ENCODE data around the gene MYLK.

Gene MYLK

GRCh38 chr3:123877466-123877865 is 6.7 kb downstream of the MYLK start:
- H3K4me3 ChIP-seq (ENCODE audit: low read length), result no peak overlapping the region
- TF ChIP-seq CTCF (conservative IDR thresholded peaks at IDR 0.05; ENCODE audit: low read length), result no peak
- DNase-seq (ENCODE audit: low read depth), result no peak

GRCh38 chr3:123876858-123877257 is 7.3 kb downstream of the MYLK start:
- no peak for DNase-seq (ENCODE audit: low read depth)
- peak; percentile 21 for TF ChIP-seq CTCF (conservative IDR thresholded peaks at IDR 0.05; ENCODE audit: low read length)
- no peak overlapping the region for H3K4me3 ChIP-seq (ENCODE audit: low read length)

GRCh38 chr3:123872621-123873020 is 11.5 kb downstream of the MYLK start:
- no peak overlapping the region for H3K4me3 ChIP-seq (ENCODE audit: low read length)
- no peak for DNase-seq (ENCODE audit: low read depth)
- TF ChIP-seq CTCF (conservative IDR thresholded peaks at IDR 0.05; ENCODE audit: low read length), result no peak

- TF ChIP-seq CTCF (conservative IDR thresholded peaks at IDR 0.05; ENCODE audit: low read length), result no peak
- no peak overlapping the region for H3K4me3 ChIP-seq (ENCODE audit: low read length)
- no peak for DNase-seq (ENCODE audit: low read depth)
Observed at GRCh38 chr3:123871946-123872345, 12.2 kb downstream of the MYLK start.

- no peak overlapping the region for H3K4me3 ChIP-seq (ENCODE audit: low read length)
- no peak for TF ChIP-seq CTCF (conservative IDR thresholded peaks at IDR 0.05; ENCODE audit: low read length)
- peak; percentile 35 for DNase-seq (ENCODE audit: low read depth)
Observed at GRCh38 chr3:123870033-123870432, 14.1 kb downstream of the MYLK start.

GRCh38 chr3:123869165-123869564 is 15.0 kb downstream of the MYLK start:
- TF ChIP-seq CTCF (conservative IDR thresholded peaks at IDR 0.05; ENCODE audit: low read length), result no peak
- H3K4me3 ChIP-seq (ENCODE audit: low read length), result no peak overlapping the region
- no peak for DNase-seq (ENCODE audit: low read depth)

GRCh38 chr3:123864706-123865105 is 19.4 kb downstream of the MYLK start:
- DNase-seq (ENCODE audit: low read depth), result no peak
- TF ChIP-seq CTCF (conservative IDR thresholded peaks at IDR 0.05; ENCODE audit: low read length), result no peak
- H3K4me3 ChIP-seq (ENCODE audit: low read length), result no peak overlapping the region

All from AG10803 (cell line).